Measurements from ENCODE around the gene WNT10A.

DNA sequence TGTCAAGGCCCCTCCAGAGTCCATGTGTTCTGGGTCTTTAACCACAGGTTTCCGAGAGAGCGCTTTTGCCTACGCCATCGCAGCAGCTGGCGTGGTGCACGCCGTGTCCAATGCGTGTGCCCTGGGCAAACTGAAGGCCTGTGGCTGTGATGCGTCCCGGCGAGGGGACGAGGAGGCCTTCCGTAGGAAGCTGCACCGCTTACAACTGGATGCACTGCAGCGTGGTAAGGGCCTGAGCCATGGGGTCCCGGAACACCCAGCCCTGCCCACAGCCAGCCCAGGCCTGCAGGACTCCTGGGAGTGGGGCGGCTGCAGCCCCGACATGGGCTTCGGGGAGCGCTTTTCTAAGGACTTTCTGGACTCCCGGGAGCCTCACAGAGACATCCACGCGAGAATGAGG is 9.3 kb downstream of the WNT10A start:
- TF ChIP-seq POLR2AphosphoS5 (IDR thresholded peaks at IDR 0.05; ENCODE audit: low read length): no peak
- TF ChIP-seq RB1 (IDR thresholded peaks at IDR 0.05; ENCODE audit: borderline replicate concordance): no peak
- TF ChIP-seq NR2C2 (IDR thresholded peaks at IDR 0.05; ENCODE audit: borderline replicate concordance, control insufficient read depth, insufficient read length, low read depth): no peak
- TF ChIP-seq, protein P1, sequence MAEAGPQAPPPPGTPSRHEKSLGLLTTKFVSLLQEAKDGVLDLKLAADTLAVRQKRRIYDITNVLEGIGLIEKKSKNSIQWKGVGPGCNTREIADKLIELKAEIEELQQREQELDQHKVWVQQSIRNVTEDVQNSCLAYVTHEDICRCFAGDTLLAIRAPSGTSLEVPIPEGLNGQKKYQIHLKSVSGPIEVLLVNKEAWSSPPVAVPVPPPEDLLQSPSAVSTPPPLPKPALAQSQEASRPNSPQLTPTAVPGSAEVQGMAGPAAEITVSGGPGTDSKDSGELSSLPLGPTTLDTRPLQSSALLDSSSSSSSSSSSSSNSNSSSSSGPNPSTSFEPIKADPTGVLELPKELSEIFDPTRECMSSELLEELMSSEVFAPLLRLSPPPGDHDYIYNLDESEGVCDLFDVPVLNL (IDR thresholded peaks at IDR 0.05; ENCODE audit: low read depth, low read length): no peak
- TF ChIP-seq ETV6 (conservative IDR thresholded peaks at IDR 0.05 in 1 of 2, IDR thresholded peaks at IDR 0.05 in 1 of 2; ENCODE audit: borderline replicate concordance in 1 of 2, low read depth in 1 of 2): no peak
- TF ChIP-seq, protein P2, sequence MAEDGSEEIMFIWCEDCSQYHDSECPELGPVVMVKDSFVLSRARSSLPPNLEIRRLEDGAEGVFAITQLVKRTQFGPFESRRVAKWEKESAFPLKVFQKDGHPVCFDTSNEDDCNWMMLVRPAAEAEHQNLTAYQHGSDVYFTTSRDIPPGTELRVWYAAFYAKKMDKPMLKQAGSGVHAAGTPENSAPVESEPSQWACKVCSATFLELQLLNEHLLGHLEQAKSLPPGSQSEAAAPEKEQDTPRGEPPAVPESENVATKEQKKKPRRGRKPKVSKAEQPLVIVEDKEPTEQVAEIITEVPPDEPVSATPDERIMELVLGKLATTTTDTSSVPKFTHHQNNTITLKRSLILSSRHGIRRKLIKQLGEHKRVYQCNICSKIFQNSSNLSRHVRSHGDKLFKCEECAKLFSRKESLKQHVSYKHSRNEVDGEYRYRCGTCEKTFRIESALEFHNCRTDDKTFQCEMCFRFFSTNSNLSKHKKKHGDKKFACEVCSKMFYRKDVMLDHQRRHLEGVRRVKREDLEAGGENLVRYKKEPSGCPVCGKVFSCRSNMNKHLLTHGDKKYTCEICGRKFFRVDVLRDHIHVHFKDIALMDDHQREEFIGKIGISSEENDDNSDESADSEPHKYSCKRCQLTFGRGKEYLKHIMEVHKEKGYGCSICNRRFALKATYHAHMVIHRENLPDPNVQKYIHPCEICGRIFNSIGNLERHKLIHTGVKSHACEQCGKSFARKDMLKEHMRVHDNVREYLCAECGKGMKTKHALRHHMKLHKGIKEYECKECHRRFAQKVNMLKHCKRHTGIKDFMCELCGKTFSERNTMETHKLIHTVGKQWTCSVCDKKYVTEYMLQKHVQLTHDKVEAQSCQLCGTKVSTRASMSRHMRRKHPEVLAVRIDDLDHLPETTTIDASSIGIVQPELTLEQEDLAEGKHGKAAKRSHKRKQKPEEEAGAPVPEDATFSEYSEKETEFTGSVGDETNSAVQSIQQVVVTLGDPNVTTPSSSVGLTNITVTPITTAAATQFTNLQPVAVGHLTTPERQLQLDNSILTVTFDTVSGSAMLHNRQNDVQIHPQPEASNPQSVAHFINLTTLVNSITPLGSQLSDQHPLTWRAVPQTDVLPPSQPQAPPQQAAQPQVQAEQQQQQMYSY (CRISPR knock-in tag; IDR thresholded peaks at IDR 0.05): no peak
- TF ChIP-seq EZH2 (IDR thresholded peaks at IDR 0.05; ENCODE audit: borderline replicate concordance, control insufficient read depth, low read depth, low read length): no peak
- TF ChIP-seq ZSCAN29 (IDR thresholded peaks at IDR 0.05): no peak
- TF ChIP-seq CTCF (IDR thresholded peaks at IDR 0.05 in 2 of 3, conservative IDR thresholded peaks at IDR 0.05 in 1 of 3; ENCODE audit: control insufficient read depth in 2 of 3, extremely low read depth in 1 of 3, insufficient read depth in 1 of 3, low read depth in 3 of 3, low read length in 3 of 3): no peak

All from GM12878 (cell line).